ENCODE data around the gene EP400.
A peak's percentile ranks its signal among the peaks of the same experiment; 100 is the strongest.

Gene EP400

GRCh38 chr12:131927110-131928079 is 22.3 kb upstream of the EP400 start:
- DNase-seq = no peak

GRCh38 chr12:131928080-131928710 is 21.5 kb upstream of the EP400 start:
- no peak for DNase-seq

- DNase-seq = peak; percentile 93
Observed at GRCh38 chr12:131928711-131929580, 20.8 kb upstream of the EP400 start, which contains the start of gene PUS1. PUS1 (plus strand) TSS chr12:131929276; CDS start chr12:131929723, 447 bp downstream.

- no peak for DNase-seq
Observed at GRCh38 chr12:131929581-131930456, 19.9 kb upstream of the EP400 start.

GRCh38 chr12:131930510-131930909 is 19.2 kb upstream of the EP400 start:
- no peak for DNase-seq

GRCh38 chr12:131933387-131933786 is 16.4 kb upstream of the EP400 start:
- no peak for DNase-seq

GRCh38 chr12:131934535-131934934 is 15.2 kb upstream of the EP400 start:
- DNase-seq = no peak

- DNase-seq = no peak
Observed at GRCh38 chr12:131938082-131938481, 11.7 kb upstream of the EP400 start.

- no peak for DNase-seq
Observed at GRCh38 chr12:131939007-131939406, 10.7 kb upstream of the EP400 start.

GRCh38 chr12:131940141-131940547 is 9.6 kb upstream of the EP400 start:
- no peak for DNase-seq

- DNase-seq = no peak
Observed at GRCh38 chr12:131941116-131941986, 8.4 kb upstream of the EP400 start.

- no peak for DNase-seq
Observed at GRCh38 chr12:131941987-131942341, 7.8 kb upstream of the EP400 start.

GRCh38 chr12:131942671-131943070 is 7.1 kb upstream of the EP400 start:
- DNase-seq = no peak

GRCh38 chr12:131943389-131943788 is 6.4 kb upstream of the EP400 start:
- DNase-seq = no peak

GRCh38 chr12:131943876-131944275 is 5.9 kb upstream of the EP400 start:
- DNase-seq = no peak

- no peak for DNase-seq
Observed at GRCh38 chr12:131944601-131945251, 5.0 kb upstream of the EP400 start.

GRCh38 chr12:131946757-131947156 is 3.0 kb upstream of the EP400 start:
- DNase-seq = no peak

- DNase-seq = no peak
Observed at GRCh38 chr12:131947482-131948027, 2.2 kb upstream of the EP400 start.

GRCh38 chr12:131948166-131948712 is 1.5 kb upstream of the EP400 start:
- DNase-seq = no peak
